ENCODE data around the gene NDUFS1. TPM values are rescaled to one million over a fixed set of nuclear protein-coding genes. Genes with fewer than 3 reads are reported as not detected.
"Not testable (repeated sequence)": the region's sequence is repeated elsewhere in the genome, so short reads cannot be mapped to it uniquely, and the experiment has no call there.

Gene NDUFS1
- total RNA-seq, 3 donors from 2014 or later = 132 to 172 (median 140) TPM

DNA sequence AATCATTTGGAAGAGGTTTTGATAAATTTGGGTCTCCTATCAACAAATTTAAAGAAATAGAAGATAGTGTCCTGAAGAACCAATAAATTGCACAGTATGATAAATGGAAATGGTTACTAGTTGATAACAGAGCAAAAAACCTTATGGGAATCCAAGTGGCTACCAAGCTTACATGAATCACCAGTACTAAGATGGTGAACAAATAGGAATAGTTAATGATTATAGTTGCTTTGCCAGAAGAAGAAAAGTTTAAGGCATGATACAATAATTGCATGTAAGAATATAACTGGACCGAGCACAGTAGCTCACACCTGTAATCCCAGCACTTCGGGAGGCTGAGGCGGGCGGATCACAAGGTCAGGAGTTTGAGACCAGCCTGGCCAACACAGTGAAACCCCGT lies 53.7 kb downstream of the NDUFS1 start:
- DNase-seq = no peak
- Histone ChIP-seq H3K4me3 (no peak overlapping the region), H3K9me3 (no peaks in the 10 kb centered on the region), H3K4me1 (ENCODE audit: low read depth) (no peaks in the 10 kb centered on the region), H3K36me3 (ENCODE audit: low read depth) (no peaks in the 10 kb centered on the region)
- intact Hi-C loops (cut with DNase I, micrococcal nuclease) = no loop called here
- ATAC-seq = no peak
- TF ChIP-seq, protein P1, sequence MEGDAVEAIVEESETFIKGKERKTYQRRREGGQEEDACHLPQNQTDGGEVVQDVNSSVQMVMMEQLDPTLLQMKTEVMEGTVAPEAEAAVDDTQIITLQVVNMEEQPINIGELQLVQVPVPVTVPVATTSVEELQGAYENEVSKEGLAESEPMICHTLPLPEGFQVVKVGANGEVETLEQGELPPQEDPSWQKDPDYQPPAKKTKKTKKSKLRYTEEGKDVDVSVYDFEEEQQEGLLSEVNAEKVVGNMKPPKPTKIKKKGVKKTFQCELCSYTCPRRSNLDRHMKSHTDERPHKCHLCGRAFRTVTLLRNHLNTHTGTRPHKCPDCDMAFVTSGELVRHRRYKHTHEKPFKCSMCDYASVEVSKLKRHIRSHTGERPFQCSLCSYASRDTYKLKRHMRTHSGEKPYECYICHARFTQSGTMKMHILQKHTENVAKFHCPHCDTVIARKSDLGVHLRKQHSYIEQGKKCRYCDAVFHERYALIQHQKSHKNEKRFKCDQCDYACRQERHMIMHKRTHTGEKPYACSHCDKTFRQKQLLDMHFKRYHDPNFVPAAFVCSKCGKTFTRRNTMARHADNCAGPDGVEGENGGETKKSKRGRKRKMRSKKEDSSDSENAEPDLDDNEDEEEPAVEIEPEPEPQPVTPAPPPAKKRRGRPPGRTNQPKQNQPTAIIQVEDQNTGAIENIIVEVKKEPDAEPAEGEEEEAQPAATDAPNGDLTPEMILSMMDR (IDR thresholded peaks at IDR 0.05) = no peak

DNA sequence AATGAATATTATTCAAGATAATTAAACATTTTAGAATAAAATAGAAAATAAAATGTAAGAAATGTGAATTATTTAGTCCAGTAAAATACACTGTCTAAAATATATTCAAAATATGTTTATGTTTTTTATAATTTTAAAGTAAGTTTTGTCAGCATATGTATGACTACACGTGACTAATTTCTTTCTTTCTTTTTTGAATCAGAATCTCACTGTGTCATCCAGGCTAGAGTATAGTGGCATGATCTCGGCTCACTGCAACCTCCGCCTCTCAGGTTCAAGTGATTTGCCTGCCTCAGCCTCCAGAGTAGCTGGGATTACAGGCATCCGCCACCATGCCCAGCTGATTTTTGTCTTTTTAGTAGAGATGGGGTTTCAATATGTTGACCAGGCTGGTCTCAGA lies 54.2 kb downstream of the NDUFS1 start:
- DNase-seq = no peak
- Histone ChIP-seq H3K4me3 (no peak overlapping the region), H3K9me3 (no peaks in the 10 kb centered on the region), H3K4me1 (ENCODE audit: low read depth) (no peaks in the 10 kb centered on the region), H3K36me3 (ENCODE audit: low read depth) (no peaks in the 10 kb centered on the region)
- intact Hi-C loops (cut with DNase I, micrococcal nuclease) = no loop called here
- ATAC-seq = no peak
- TF ChIP-seq, protein P1 (IDR thresholded peaks at IDR 0.05) = no peak

DNA sequence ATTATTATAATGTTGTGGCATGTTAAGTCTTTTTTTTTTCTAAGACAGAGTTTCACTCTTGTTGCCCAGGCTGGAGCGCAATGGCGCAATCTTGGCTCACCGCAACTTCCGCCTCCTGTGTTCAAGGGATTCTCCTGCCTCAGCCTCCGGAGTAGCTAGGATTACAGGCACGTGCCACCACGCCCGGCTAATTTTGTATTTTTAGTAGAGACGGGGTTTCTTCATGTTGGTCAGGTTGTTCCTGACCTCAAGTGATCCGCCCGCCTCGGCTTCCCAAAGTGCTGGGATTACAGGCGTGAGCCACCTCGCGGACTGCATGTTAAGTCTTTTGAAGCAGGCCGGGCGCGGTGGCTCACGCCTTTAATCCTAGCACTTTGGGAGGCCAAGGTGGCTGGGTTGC lies 60.4 kb downstream of the NDUFS1 start:
- DNase-seq; H3K4me1 ChIP-seq (ENCODE audit: low read depth); ATAC-seq; H3K36me3 ChIP-seq (ENCODE audit: low read depth); H3K4me3 ChIP-seq; intact Hi-C loops (cut with DNase I, micrococcal nuclease); H3K9me3 ChIP-seq: not testable (repeated sequence)

DNA sequence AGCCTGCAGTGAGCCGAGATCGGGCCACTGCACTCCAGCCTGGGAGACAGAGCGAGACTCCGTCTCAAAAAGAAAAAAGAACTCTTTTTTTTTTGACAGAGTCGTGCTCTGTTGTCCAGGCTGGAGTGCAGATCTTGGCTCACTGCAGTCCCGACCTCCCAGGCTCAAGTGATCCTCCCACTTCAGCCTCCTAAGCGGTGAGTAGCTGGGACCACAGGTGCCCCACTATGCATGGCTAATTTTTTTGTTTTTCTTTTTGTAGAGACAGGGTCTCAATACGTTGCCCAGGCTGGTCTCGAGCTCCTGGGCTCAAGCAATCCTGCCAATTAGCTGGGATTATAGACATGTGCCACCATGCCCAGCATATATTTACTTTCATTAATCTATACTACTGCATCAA lies 60.8 kb downstream of the NDUFS1 start:
- intact Hi-C loops (cut with DNase I, micrococcal nuclease) = no loop called here
- DNase-seq = no peak
- TF ChIP-seq, protein P1 (IDR thresholded peaks at IDR 0.05) = no peak
- Histone ChIP-seq H3K36me3 (ENCODE audit: low read depth) (no peaks in the 10 kb centered on the region), H3K9me3 (no peaks in the 10 kb centered on the region), H3K4me3 (no peak overlapping the region), H3K4me1 (ENCODE audit: low read depth) (no peaks in the 10 kb centered on the region)
- no peak for ATAC-seq

DNA sequence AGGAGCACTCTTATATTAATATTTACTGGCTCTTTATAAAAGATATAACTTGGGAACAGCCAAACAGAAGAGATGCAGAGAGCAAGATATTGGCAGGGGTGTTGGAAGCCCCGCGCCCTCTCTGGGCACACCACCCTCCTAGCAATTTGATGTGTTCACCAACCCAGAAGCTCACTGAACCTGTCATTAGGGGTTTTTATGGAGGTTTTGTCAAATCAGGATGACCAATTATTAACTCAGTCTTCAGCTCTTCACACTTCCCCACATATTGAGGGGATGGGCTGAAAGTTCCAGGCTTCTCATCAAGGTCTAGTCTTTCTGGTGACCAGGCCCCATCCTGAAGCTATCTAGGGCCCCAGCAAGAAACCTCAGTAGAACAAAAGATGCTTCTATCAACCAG lies 62.4 kb downstream of the NDUFS1 start:
- TF ChIP-seq, protein P1 (IDR thresholded peaks at IDR 0.05) = no peak
- intact Hi-C loops (cut with DNase I, micrococcal nuclease) = no loop called here

DNA sequence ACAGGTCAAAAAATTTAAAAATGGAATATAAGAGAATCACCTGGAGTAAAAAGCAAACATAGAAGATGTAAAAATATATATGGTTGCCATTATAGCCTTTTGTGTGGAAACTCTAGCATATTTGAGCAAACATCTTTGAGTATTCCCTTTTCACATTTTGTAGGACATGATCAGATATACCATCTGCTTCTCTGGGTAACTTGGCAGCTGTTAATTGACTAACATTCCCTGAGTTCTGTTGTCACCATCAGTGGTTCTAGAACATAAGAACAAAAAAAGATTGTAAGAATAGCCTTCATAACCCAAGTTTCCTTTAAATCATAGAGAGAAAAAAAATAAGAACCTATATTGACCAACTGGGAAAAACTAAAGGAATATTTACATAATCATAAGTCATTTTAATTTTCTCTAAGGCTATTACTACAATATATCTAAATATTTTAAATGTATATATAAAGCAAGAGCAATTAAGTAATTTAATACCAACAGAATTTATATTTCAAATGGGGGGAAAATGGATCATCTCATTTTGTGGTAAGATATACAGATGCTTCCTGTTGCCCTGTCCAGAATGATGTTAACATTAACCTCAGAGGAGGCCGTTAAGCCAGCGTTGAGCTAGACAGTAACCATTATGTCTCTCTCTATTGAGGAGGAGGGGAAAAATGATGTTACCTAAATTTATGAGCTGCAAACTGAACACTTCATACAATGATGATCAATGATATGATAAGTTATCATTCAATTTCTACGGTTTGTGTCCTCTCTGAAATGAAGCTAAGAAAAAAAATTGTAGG lies 63.5 kb downstream of the NDUFS1 start:
- ATAC-seq = no peak
- H3K4me3 ChIP-seq = no peak overlapping the region
- H3K9me3 ChIP-seq = no peaks in the 10 kb centered on the region
- TF ChIP-seq, protein P1 (IDR thresholded peaks at IDR 0.05) = no peak
- no peaks in the 10 kb centered on the region for H3K4me1 ChIP-seq (ENCODE audit: low read depth)
- DNase-seq = no peak
- H3K36me3 ChIP-seq (ENCODE audit: low read depth) = no peaks in the 10 kb centered on the region
- intact Hi-C loops (cut with DNase I, micrococcal nuclease) = no loop called here

More for the DNA sequence above, 62.4 kb downstream of the NDUFS1 start:
- DNase-seq (no peak), ATAC-seq (no peak)
- no peaks in the 10 kb centered on the region for H3K4me1 ChIP-seq (ENCODE audit: low read depth)
- no peaks in the 10 kb centered on the region for H3K9me3 ChIP-seq
- H3K4me3 ChIP-seq = no peak overlapping the region
- no peaks in the 10 kb centered on the region for H3K36me3 ChIP-seq (ENCODE audit: low read depth)
